ENCODE measurements around the gene PTPN3.

PTPN3 gene

GRCh38 chr9:109506097-109506712 lies 8.1 kb upstream of the PTPN3 start:
- DNase-seq (ENCODE audit: low spot score) = no peak

- no peak for DNase-seq (ENCODE audit: low spot score)
These were observed 6.6 kb upstream of the PTPN3 start for GRCh38 chr9:109504689-109505088.

GRCh38 chr9:109500421-109500974 lies 2.4 kb upstream of the PTPN3 start:
- no peak for DNase-seq (ENCODE audit: low spot score)

GRCh38 chr9:109499631-109500410 lies 1.7 kb upstream of the PTPN3 start:
- no peak for DNase-seq (ENCODE audit: low spot score)

GRCh38 chr9:109499093-109499630 lies 1.1 kb upstream of the PTPN3 start:
- DNase-seq (ENCODE audit: low spot score) = no peak

- no peak for DNase-seq (ENCODE audit: low spot score)
These were observed 617 bp downstream of the PTPN3 start for GRCh38 chr9:109497226-109498153.

GRCh38 chr9:109496841-109497225 lies 1.3 kb downstream of the PTPN3 start:
- DNase-seq (ENCODE audit: low spot score) = no peak

GRCh38 chr9:109496218-109496617 lies 1.9 kb downstream of the PTPN3 start:
- DNase-seq (ENCODE audit: low spot score) = no peak

GRCh38 chr9:109493648-109494047 lies 4.5 kb downstream of the PTPN3 start:
- no peak for DNase-seq (ENCODE audit: low spot score)

- DNase-seq (ENCODE audit: low spot score) = no peak
These were observed 6.5 kb downstream of the PTPN3 start for GRCh38 chr9:109491590-109491989.

- no peak for DNase-seq (ENCODE audit: low spot score)
These were observed 9.2 kb downstream of the PTPN3 start for GRCh38 chr9:109488791-109489492.

GRCh38 chr9:109488351-109488750 lies 9.8 kb downstream of the PTPN3 start:
- DNase-seq (ENCODE audit: low spot score) = no peak

GRCh38 chr9:109487247-109487646 lies 10.9 kb downstream of the PTPN3 start:
- DNase-seq (ENCODE audit: low spot score) = no peak

- no peak for DNase-seq (ENCODE audit: low spot score)
These were observed 14.2 kb downstream of the PTPN3 start for GRCh38 chr9:109483744-109484429.

- no peak for DNase-seq (ENCODE audit: low spot score)
These were observed 15.7 kb downstream of the PTPN3 start for GRCh38 chr9:109482391-109482916.

- DNase-seq (ENCODE audit: low spot score) = no peak
These were observed 16.3 kb downstream of the PTPN3 start for GRCh38 chr9:109481856-109482255.

- no peak for DNase-seq (ENCODE audit: low spot score)
These were observed 18.3 kb downstream of the PTPN3 start for GRCh38 chr9:109479822-109480221.

- DNase-seq (ENCODE audit: low spot score) = no peak
These were observed 19.3 kb downstream of the PTPN3 start for GRCh38 chr9:109478665-109479380.

GRCh38 chr9:109478051-109478563 lies 20.0 kb downstream of the PTPN3 start:
- no peak for DNase-seq (ENCODE audit: low spot score)

Data from pons (tissue), 1 donor.